OCI-LY3 (cell line): ENCODE data around the gene SLC6A4.

ENCODE experiments used
- EZH2phosphoT487 ChIP-seq: fragments of 200-600 bp; shearing (Covaris generic); IDR thresholded peaks from 2 replicates; pipeline ENCODE4 v1.6.1; 2018; ENCODE audit warnings: antibody characterized with exemption, mixed run types, low read depth
- TF ChIP-seq, protein P1 (sequence below): fragments of 200-600, 300-600 bp; sonication (generic); IDR thresholded peaks from 2 replicates; pipeline ENCODE4 v1.5.1; 2014; ENCODE audit warnings: antibody characterized with exemption, low read length, low read depth

DNA sequence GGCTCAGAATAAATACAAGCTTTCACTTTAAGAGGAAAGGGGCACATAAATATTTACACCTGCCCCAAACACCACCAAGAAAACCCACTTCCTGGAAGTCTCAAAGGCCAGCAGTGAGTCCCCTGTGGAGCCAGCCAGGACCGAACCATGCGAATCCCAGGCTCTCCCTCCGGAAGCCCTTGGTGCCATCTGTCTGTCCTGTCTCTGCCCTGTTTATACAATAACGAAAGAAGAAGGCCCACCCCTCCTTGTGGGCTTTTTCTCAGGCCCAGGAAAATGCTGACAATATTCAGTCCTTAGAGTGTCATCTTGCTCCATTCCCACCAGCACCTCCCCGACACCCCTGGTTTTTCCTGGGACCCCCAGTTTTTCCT lies 3.6 kb upstream of the SLC6A4 start:
- TF ChIP-seq, protein P1, sequence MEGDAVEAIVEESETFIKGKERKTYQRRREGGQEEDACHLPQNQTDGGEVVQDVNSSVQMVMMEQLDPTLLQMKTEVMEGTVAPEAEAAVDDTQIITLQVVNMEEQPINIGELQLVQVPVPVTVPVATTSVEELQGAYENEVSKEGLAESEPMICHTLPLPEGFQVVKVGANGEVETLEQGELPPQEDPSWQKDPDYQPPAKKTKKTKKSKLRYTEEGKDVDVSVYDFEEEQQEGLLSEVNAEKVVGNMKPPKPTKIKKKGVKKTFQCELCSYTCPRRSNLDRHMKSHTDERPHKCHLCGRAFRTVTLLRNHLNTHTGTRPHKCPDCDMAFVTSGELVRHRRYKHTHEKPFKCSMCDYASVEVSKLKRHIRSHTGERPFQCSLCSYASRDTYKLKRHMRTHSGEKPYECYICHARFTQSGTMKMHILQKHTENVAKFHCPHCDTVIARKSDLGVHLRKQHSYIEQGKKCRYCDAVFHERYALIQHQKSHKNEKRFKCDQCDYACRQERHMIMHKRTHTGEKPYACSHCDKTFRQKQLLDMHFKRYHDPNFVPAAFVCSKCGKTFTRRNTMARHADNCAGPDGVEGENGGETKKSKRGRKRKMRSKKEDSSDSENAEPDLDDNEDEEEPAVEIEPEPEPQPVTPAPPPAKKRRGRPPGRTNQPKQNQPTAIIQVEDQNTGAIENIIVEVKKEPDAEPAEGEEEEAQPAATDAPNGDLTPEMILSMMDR, result no peak
- no peak for TF ChIP-seq EZH2phosphoT487
